ENCODE measurements around the gene SMU1.

DNA sequence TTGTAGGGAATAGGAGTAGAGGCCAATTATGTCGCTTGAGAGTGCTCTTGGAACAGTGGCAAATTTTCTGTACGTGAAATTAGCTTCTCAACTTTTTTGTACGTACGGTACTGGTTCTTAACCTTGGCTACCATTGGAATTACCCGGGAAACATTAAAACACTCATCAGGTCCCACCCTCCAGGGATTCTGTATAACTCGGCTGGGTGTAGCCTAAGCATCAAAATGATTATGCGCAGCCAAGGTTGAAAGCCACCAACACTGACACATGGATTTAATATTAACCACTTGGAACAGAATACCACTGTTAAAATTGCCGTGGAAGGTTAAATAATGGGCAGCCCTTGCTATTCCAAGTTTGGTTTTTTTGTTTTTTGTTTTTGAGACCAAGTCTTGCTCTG lies 34.0 kb downstream of the SMU1 start:
- TF ChIP-seq, protein P1, sequence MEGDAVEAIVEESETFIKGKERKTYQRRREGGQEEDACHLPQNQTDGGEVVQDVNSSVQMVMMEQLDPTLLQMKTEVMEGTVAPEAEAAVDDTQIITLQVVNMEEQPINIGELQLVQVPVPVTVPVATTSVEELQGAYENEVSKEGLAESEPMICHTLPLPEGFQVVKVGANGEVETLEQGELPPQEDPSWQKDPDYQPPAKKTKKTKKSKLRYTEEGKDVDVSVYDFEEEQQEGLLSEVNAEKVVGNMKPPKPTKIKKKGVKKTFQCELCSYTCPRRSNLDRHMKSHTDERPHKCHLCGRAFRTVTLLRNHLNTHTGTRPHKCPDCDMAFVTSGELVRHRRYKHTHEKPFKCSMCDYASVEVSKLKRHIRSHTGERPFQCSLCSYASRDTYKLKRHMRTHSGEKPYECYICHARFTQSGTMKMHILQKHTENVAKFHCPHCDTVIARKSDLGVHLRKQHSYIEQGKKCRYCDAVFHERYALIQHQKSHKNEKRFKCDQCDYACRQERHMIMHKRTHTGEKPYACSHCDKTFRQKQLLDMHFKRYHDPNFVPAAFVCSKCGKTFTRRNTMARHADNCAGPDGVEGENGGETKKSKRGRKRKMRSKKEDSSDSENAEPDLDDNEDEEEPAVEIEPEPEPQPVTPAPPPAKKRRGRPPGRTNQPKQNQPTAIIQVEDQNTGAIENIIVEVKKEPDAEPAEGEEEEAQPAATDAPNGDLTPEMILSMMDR (IDR thresholded peaks at IDR 0.05; ENCODE audit: poor library complexity), result no peak
- TF ChIP-seq EZH2 (IDR thresholded peaks at IDR 0.05; ENCODE audit: borderline replicate concordance), result no peak

All from hepatocyte (in vitro differentiated cells).